HCT116 (cell line): Measurements from ENCODE around the gene GALNT7.

Experiments used
- POLR2AphosphoS5 ChIP-seq: IDR thresholded peaks from 2 replicates; pipeline ENCODE4 v1.6.1; 2011; ENCODE audit warnings: mild to moderate bottlenecking, low read depth, low read length, moderate library complexity
- RAD21 ChIP-seq: IDR thresholded peaks from 2 replicates; pipeline ENCODE4 v1.6.1; 2012; ENCODE audit warnings: low read depth, mild to moderate bottlenecking
- SRF ChIP-seq: IDR thresholded peaks from 2 replicates; pipeline ENCODE4 v1.6.1; 2012; ENCODE audit warnings: low read depth
- TCF7L2 ChIP-seq: IDR thresholded peaks from 2 replicates; pipeline ENCODE4 v1.7.0; 2011; ENCODE audit warnings: borderline replicate concordance, inconsistent platforms; ENCODE audit not compliant: insufficient read depth, insufficient read length; ENCODE audit errors: extremely low read depth
- YY1 ChIP-seq: IDR thresholded peaks from 2 replicates; pipeline ENCODE4 v1.6.1; 2011; ENCODE audit warnings: low read length, low read depth, moderate library complexity, mild to moderate bottlenecking; ENCODE audit not compliant: insufficient replicate concordance; ENCODE audit errors: extremely low read depth
- ZFX ChIP-seq: fragments of 450-650 bp; IDR thresholded peaks from 2 replicates; pipeline ENCODE4 v1.6.1; 2017
- TF ChIP-seq, protein P1 (sequence below), 3 experiments: fragments of 200-600 bp in 1 of 3; sonication (generic) in 1 of 3; IDR thresholded peaks in 2 of 3; conservative IDR thresholded peaks in 1 of 3; 2 replicates each; pipeline ENCODE4 v1.5.1; 2012 to 2017; ENCODE audit warnings: low read depth in 2 of 3, low read length in 2 of 3, antibody characterized with exemption in 1 of 3, borderline replicate concordance in 1 of 3, control low read depth in 1 of 3, mild to moderate bottlenecking in 1 of 3, mixed read lengths in 1 of 3, mixed run types in 1 of 3, moderate library complexity in 1 of 3; ENCODE audit not compliant: insufficient read depth in 1 of 3
- TF ChIP-seq, protein P2 (sequence below): IDR thresholded peaks from 2 replicates; pipeline ENCODE4 v1.6.1; 2012

DNA sequence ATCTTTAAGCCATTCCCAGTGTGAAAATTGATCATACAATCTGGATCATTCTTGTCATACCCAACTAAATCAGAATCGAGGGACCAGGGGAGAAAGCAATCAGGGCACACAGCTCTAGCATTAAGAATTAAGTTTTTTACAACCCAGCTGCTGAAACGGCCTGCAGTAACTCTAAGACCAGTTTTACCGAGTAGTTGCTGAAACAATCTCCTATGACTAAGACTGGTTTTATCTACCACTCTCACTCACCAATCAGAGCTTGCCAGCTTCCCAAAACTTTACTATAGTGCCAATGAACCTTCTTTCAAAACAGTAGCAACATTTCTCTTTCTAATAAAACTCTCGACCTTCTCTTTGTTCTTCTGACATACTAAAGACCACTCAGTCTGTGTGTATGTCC lies 199.3 kb downstream of the GALNT7 start:
- TF ChIP-seq, protein P1, sequence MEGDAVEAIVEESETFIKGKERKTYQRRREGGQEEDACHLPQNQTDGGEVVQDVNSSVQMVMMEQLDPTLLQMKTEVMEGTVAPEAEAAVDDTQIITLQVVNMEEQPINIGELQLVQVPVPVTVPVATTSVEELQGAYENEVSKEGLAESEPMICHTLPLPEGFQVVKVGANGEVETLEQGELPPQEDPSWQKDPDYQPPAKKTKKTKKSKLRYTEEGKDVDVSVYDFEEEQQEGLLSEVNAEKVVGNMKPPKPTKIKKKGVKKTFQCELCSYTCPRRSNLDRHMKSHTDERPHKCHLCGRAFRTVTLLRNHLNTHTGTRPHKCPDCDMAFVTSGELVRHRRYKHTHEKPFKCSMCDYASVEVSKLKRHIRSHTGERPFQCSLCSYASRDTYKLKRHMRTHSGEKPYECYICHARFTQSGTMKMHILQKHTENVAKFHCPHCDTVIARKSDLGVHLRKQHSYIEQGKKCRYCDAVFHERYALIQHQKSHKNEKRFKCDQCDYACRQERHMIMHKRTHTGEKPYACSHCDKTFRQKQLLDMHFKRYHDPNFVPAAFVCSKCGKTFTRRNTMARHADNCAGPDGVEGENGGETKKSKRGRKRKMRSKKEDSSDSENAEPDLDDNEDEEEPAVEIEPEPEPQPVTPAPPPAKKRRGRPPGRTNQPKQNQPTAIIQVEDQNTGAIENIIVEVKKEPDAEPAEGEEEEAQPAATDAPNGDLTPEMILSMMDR (IDR thresholded peaks at IDR 0.05 in 2 of 3, conservative IDR thresholded peaks at IDR 0.05 in 1 of 3; ENCODE audit: borderline replicate concordance in 1 of 3, insufficient read depth in 1 of 3, low read depth in 2 of 3, low read length in 2 of 3) = no peak
- no peak for TF ChIP-seq ZFX
- TF ChIP-seq, protein P2, sequence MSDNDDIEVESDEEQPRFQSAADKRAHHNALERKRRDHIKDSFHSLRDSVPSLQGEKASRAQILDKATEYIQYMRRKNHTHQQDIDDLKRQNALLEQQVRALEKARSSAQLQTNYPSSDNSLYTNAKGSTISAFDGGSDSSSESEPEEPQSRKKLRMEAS = no peak
- no peak for TF ChIP-seq POLR2AphosphoS5
- TF ChIP-seq RAD21 = no peak
- no peak for TF ChIP-seq TCF7L2
- no peak for TF ChIP-seq SRF
- no peak for TF ChIP-seq YY1
